Esophagus mucosa (tissue), 1 donor: Measurements from ENCODE around the gene LITAF. TPM values are rescaled to one million over a fixed set of nuclear protein-coding genes. Genes with fewer than 3 reads are reported as not detected.
"Not testable (repeated sequence)": the region's sequence is repeated elsewhere in the genome, so short reads cannot be mapped to it uniquely, and the experiment has no call there.

Experiments
- ATAC-seq: fragments of 200-7000 bp; cut with Tn5 transposase; one replicate; pipeline ENCODE4 v1.9.1; 2020
- total RNA-seq: library from RNA; stranded (reverse); gene quantifications from one replicate; pipeline ENCODE4 v1.2.4, GENCODE V29; 2023
- donor health status: DM: yes; HTN: yes; CAD: no.

The LITAF gene
- total RNA-seq, 1 donor from 2014 or later, result 36.9 TPM

GRCh38 chr16:11572301-11572995 is 14.3 kb downstream of the LITAF start:
- ATAC-seq, result no peak

GRCh38 chr16:11571549-11571948 is 15.2 kb downstream of the LITAF start:
- ATAC-seq, result no peak

DNA sequence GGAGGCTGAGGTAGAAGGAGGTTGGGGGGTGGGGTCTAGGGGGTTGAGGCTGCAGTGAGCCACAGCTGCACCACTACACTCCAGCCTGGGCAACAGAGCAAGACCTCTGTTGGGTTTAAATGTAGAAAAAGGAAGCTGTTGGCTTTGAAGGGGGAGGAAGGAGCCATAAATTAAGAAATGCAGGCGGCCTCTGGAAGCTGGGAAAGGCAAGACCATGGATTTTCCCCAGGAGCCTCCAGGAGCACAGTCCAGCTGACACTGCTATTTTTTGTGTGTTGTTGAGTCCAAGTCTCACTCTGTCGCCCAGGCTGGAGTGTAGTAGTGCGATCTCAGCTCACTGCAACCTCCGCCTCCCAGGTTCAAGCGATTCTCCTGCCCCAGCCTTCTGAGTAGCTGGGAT is 15.9 kb downstream of the LITAF start:
- no peak for ATAC-seq

- no peak for ATAC-seq
These were observed 16.5 kb downstream of the LITAF start for GRCh38 chr16:11570258-11570657.

DNA sequence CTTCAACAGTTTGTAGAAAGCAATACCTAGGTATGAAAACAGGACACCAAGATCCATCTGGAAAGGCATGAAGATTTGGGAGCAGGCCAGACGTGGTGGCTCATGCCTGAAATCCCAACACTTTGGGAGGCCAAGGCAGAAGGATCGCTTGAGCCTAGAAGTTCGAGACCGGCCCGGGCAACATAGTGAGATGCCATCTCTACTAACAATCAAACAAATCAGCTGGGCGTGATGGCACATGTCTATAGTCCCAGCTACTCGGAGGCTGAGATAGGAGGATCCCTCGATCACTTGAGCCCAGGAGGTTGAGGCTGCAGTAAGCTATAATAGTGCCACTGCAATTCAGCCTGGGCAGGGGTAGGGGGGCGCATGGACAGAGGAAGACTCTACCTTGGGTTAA is 20.3 kb downstream of the LITAF start:
- no peak for ATAC-seq

DNA sequence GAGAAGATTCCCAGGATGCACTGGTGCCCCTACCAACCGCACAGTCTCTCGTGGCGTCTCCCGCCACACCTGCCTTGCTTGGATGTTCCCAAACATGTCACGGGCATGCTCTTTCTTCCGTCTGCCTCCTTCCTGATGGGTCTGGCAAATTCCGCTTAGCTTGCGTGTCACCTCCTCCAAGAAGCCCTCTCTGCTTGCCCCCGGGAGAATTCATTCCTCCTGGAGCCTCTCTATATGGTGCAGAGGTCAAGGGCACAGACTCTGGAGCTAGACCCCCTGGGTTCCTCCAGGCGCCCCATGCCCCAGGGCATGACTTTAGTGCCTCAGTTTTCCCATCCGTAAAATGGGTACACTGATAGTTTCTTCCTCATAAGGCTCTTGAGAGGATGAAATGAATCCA is 21.1 kb downstream of the LITAF start:
- no peak for ATAC-seq

DNA sequence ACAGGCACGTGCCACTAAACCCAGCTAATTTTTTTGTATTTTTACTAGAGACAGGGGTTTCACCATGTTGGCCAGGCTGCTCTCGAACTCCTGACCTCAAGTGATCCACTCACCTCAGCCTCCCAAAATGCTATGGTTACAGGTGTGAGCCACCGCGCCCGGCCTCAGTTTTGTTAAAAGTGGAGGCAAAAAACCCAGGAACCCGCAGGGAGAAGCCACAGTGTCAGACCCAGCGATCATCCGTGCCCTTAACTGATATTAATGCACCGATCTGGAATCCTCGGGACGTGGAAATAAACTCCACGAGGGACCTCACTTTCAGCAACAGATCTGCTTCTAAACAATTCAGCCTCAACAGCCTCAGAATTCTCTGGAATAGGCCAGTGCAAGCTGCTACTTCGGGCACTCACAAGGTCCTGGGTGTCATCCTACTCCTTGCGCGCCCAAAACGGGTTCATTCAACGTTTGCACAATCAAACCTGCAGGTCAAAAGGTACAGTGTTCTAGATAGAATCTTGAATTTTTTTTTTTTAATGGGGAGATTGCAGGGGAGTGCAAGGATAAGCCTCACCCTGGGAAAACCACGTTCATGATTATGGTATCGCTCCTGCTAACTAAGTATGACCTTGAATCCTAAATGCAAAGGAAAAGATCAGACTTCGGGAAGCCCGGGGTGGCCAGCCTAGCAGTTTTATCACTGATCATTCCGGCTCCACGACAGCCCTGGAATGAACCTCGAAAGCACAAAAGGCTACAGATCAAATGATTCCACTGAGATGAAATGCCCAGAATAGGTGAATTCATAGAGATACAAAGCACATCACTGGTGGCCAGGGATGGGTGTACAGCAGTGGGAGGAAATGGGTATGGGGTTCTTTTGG is 22.4 kb downstream of the LITAF start:
- ATAC-seq, result no peak

GRCh38 chr16:11563493-11564040 is 23.2 kb downstream of the LITAF start:
- ATAC-seq, result no peak

DNA sequence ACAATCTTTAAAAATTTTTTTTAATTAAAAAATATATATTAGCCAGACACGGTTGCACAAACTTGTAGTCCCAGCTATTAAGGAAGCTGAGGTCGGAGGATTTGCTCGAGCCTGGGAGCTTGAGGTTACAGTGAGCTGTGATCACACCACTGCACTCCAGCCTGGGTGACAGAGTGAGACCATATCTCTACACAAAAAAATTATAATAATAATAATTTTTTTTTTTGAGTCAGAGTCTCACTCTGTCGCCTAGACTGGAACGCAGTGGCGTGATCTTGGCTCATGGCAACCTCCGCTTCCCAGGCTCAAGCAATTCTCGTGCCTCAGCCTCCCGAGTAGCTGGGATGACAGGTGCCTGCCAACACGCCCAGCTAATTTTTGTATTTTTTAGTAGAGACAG is 23.8 kb downstream of the LITAF start:
- ATAC-seq, result no peak

GRCh38 chr16:11562411-11562810 is 24.3 kb downstream of the LITAF start:
- ATAC-seq, result no peak

DNA sequence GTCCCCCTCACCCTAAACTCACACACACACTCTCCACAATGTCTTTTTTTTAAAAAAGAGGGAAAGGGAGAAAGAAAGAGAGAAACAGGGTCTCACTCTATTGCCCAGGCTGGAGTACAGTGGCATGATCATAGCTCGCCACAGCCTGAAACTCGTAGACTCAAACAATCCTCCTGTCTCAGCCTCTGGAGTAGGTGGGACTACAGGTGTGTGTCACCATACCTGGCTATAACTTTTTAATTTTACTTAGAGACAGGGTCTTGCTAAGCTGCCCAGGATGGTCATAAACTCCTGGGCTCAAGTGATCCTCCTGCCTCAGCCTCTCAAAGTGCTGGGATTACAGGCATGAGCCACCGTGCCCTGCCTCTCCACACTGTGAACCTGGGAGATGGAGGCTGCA is 24.9 kb downstream of the LITAF start:
- no peak for ATAC-seq

- no peak for ATAC-seq
These were observed 25.3 kb downstream of the LITAF start for GRCh38 chr16:11561454-11561805.

DNA sequence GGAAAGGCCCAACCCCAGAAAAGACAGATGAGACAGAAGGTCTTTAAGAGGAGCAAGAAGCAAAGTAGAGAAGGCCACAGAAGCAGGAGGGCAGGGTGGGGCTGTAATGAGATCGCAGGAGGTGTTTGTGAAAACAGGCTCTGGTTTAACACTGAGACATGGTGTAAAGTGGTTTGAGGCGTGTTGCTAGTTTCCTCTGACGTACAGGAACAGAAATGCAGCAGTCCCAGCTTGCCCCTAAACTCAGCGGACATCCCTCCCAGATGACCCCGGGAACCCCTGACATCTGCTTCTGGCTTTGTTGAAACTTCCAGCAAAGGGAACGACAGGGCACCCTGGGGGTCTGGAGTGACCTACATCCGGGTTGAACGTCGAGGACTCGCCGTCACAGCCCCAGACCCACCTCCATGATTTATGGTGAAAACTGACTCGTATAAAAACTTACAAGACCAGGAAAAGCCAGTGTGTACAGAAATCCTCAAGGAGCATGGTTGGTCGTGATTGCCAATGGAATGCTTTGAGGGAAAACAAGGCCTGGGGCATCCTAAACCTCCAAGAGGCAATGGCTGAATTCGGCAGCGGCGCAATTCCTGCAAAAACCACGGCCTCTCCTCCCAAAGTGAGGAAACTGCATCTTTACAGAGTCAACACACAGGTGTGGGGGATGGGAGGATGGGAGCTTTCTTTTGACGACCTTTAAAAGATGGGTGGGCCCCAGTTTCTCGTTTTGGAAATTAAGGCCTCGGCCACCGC is 25.8 kb downstream of the LITAF start:
- peak; percentile 51 for ATAC-seq

DNA sequence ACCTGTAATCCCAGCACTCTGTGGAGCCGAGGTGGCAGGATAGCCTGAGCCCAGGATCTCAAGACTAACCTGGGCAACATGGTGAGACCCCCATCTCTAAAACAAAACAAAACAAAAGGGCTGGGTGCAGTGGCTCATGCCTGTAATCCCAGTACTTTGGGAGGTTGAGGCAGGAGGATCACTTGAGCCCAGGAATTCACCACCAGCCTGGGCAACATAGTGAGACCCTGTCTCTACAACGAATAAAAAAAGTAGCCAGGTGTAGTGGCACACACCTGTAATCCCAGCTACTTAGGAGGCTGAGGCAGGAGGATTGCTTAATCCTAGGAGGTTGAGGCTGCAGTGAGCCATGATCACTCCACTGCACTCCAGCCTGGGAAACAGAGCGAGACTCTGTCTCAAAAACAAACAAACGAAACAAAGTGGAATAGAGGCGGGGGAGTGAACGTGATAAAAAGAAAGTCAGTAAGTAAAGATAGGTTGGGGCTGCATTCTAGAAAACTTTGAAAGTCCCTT is 28.4 kb downstream of the LITAF start:
- ATAC-seq, result not testable (repeated sequence)

- no peak for ATAC-seq
These were observed 28.9 kb downstream of the LITAF start for GRCh38 chr16:11557801-11558200.

DNA sequence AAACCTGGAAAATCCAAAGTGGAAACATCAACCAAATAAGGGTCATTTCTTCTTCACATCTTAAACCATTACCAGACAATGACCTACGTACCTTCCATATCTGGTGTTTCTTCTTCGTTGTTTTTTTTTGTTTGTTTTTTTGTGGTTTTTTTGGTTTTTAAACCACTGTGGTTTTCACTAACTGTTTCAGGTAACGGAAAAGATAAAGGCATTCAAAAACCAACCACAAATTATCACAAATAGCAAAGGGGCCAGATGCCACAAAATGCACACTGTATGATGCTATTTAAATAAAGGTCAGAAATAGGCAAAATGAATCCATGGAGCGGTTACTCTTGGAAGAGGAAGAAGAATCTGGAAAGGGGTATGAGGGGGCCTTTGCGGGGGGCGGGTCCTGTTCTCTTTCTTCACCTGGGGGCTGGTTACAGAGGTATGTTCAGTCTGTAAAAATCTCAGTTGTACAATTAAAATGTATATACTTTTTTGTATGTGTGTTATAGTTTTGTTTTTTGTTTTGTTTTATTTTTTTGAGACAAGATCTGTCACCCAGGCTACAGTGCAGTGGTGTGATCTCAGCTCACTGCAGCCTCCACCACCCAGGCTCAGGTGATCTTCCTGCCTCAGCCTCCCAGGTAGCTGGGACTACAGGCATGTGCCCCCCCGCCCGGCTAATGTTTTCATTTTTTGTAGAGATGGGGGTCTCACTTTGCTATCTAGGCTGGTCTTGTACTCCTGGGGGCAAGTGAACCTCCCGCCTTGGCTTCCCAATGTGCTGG is 29.6 kb downstream of the LITAF start:
- ATAC-seq, result no peak

- no peak for ATAC-seq
These were observed 30.4 kb downstream of the LITAF start for GRCh38 chr16:11556214-11556819.

- no peak for ATAC-seq
These were observed 32.7 kb downstream of the LITAF start for GRCh38 chr16:11554053-11554452.

DNA sequence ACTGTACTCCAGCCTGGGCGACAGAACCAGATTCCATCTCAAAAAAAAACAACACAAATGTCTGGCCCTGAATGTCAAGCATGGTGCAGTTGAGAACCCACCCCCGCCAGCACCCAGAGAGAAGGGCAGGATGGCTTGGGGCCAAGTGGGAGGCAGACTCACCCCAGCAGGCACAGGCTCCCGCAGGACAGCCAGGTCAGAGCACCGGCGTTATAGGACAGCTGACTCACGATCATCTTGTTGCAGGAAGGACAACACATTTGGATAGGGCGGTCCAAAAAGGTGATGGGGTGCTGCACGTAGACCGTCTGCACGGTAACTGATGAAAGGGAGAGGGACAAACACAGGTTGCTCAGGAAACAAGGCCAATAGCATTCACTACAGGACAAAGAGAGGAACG is 33.3 kb downstream of the LITAF start:
- no peak for ATAC-seq

DNA sequence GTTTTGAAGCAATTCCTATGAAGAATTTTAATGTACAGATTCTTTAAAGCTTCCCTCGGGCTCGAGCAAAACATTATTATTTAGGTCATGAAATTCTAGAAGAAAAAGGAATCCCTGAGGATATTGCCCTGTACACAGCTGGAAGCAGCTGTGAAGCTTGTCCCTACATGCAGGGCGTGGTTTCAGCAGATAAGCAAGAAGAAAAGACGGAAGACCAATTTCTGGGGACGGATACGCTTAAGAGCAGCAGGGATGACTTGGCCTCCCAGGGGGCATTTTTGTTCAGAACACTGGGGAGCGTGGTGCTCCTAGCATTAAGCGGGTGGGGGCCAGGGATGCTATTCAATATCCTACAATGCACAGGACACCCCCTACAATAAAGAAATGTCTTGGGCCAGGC is 34.3 kb downstream of the LITAF start:
- ATAC-seq, result no peak

DNA sequence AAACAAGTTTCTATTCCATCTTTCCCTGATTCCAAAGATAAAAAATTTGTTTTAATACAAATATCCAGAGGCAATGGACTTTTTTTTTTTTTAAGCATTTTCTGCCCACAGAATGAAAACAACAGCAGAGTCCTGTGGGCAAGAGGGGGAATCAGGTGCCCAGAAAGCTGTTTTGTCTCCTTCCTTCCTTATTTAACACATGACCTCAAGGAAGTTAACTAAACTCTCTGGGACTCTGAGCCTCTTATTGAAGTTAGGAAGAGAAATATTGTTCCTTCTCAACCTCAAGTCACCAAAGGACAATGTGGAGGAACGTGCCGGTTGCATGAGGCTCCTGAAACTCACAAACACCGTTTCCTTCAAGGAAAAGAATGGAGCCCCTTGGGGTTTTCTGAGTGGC is 34.9 kb downstream of the LITAF start:
- no peak for ATAC-seq
